ENCODE measurements around the gene MKLN1. TPM values are rescaled to one million over a fixed set of nuclear protein-coding genes. Genes with fewer than 3 reads are reported as not detected.

The MKLN1 gene
- total and polyA plus RNA-seq, 2 of the 4 experiments (the other 2 are of a cell fraction) = 17.5 to 52.0 TPM

GRCh38 chr7:131327626-131328376 is at the start of gene MKLN1 (continued):
- TF ChIP-seq, protein P1, sequence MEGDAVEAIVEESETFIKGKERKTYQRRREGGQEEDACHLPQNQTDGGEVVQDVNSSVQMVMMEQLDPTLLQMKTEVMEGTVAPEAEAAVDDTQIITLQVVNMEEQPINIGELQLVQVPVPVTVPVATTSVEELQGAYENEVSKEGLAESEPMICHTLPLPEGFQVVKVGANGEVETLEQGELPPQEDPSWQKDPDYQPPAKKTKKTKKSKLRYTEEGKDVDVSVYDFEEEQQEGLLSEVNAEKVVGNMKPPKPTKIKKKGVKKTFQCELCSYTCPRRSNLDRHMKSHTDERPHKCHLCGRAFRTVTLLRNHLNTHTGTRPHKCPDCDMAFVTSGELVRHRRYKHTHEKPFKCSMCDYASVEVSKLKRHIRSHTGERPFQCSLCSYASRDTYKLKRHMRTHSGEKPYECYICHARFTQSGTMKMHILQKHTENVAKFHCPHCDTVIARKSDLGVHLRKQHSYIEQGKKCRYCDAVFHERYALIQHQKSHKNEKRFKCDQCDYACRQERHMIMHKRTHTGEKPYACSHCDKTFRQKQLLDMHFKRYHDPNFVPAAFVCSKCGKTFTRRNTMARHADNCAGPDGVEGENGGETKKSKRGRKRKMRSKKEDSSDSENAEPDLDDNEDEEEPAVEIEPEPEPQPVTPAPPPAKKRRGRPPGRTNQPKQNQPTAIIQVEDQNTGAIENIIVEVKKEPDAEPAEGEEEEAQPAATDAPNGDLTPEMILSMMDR (conservative IDR thresholded peaks at IDR 0.05; ENCODE audit: low read depth, low read length) = no peak
- TF ChIP-seq FOS (IDR thresholded peaks at IDR 0.05; ENCODE audit: low read depth, low read length) = no peak

- ChIA-PET POLR2A (ENCODE audit: unreplicated experiment) (no interaction called here), CTCF (no interaction called here)
- BruUV-seq (replicated peaks) = no TSS peak
Observed at GRCh38 chr7:131279044-131279443, 48.6 kb upstream of the MKLN1 start.

More at GRCh38 chr7:131279044-131279443, 48.6 kb upstream of the MKLN1 start:
- Histone ChIP-seq H3K4me2 (ENCODE audit: low read depth, low read length) (no peak overlapping the region), H3K79me1 (ENCODE audit: low read depth in 1 of 2, low read length in 2 of 2) (no peaks in the 10 kb centered on the region), H3K36me3 (ENCODE audit: control insufficient read depth, insufficient read depth, low read length) (no peaks in the 10 kb centered on the region), H2AK9ac (replicated peaks; ENCODE audit: low read depth, low read length, poor library complexity) (no peak overlapping the region), H3K56ac (ENCODE audit: extremely low read depth, insufficient read depth, low read length) (no peak overlapping the region), H3K27me3 (ENCODE audit: control insufficient read depth, insufficient read depth, low read length) (no peaks in the 10 kb centered on the region), H2AK5ac (ENCODE audit: low read depth, low read length) (no peak overlapping the region), H4K8ac (ENCODE audit: low read depth in 2 of 2, low read length in 2 of 2) (no peak overlapping the region), H3K18ac (ENCODE audit: low read depth, low read length) (no peak overlapping the region), H2BK120ac (ENCODE audit: low read depth, low read length) (no peak overlapping the region), H3K4ac (ENCODE audit: low read depth, low read length) (no peak overlapping the region), H3K9me1 (ENCODE audit: insufficient read depth, low read length) (no peaks in the 10 kb centered on the region), H3K4me3 (ENCODE audit: insufficient read depth, low read depth, low read length) (no peak overlapping the region), H4K91ac (ENCODE audit: insufficient read depth, low read depth, low read length) (no peak overlapping the region), H2AFZ (replicated peaks; ENCODE audit: low read length, poor library complexity) (no peak overlapping the region), H3K9ac (ENCODE audit: low read depth, low read length) (no peak overlapping the region), H2BK5ac (ENCODE audit: low read depth, low read length, poor library complexity, severe bottlenecking) (no peak overlapping the region), H3K9me3 (ENCODE audit: control insufficient read depth, insufficient read depth, low read length) (no peaks in the 10 kb centered on the region), H2BK20ac (ENCODE audit: low read depth, low read length) (no peak overlapping the region), H2BK15ac (ENCODE audit: low read depth, low read length) (no peak overlapping the region), H3K4me1 (ENCODE audit: control insufficient read depth, insufficient read depth, low read length) (no peaks in the 10 kb centered on the region), H3K23ac (ENCODE audit: low read depth, low read length) (no peak overlapping the region), H4K5ac (ENCODE audit: low read depth, low read length) (no peak overlapping the region), H3K27ac (ENCODE audit: insufficient read depth, low read length) (no peak overlapping the region), H4K20me1 (ENCODE audit: insufficient read depth, low read length) (no peaks in the 10 kb centered on the region), H3K14ac (replicated peaks; ENCODE audit: low read depth, low read length) (no peak overlapping the region)
- intact Hi-C loops (cut with micrococcal nuclease) (no loop called here), in situ Hi-C loops (cut with MboI; ENCODE audit: low sequenced_read_pairs) (no loop called here), dilution Hi-C loops (cut with HindIII; ENCODE audit: low sequenced_read_pairs, unreplicated experiment) (no loop called here)
- DNase-seq = no peak
- no peak for ATAC-seq (ENCODE audit: low read depth)
- no CpG with 5 or more reads among the region's 1 CpG for WGBS, 2 experiments (ENCODE audit: extremely low coverage in 2 of 2, insufficient read length in 1 of 2)
- TF ChIP-seq CEBPB (IDR thresholded peaks at IDR 0.05; ENCODE audit: low read depth, low read length) (peak; percentile 71), MAZ (IDR thresholded peaks at IDR 0.05; ENCODE audit: borderline replicate concordance, low read depth, low read length) (no peak), POLR2A (IDR thresholded peaks at IDR 0.05; ENCODE audit: low read depth, low read length) (no peak), NFE2L2 (IDR thresholded peaks at IDR 0.05; ENCODE audit: low read depth, low read length) (no peak)
